ENCODE data around the gene PPP1R2.
"Not testable (repeated sequence)": the region's sequence is repeated elsewhere in the genome, so short reads cannot be mapped to it uniquely, and the experiment has no call there.

Gene PPP1R2

GRCh38 chr3:195522254-195523023 lies 20.7 kb downstream of the PPP1R2 start:
- Histone ChIP-seq H3K4me1 (no peaks in the 10 kb centered on the region), H3K79me2 (peaks cover 3% of the 10 kb centered on the region), H3K9ac (no peak overlapping the region), H3K27me3 (ENCODE audit: control insufficient read depth, insufficient read depth, low read length) (no peaks in the 10 kb centered on the region), H3K4me2 (ENCODE audit: low read length) (no peak overlapping the region), H2AFZ (no peak overlapping the region), H3K4me3 (ENCODE audit: low read depth, low read length) (no peak overlapping the region), H3K27ac (no peak overlapping the region), H3K9me3 (ENCODE audit: control insufficient read depth, low read length) (no peaks in the 10 kb centered on the region), H3K36me3 (ENCODE audit: control insufficient read depth, insufficient read depth, low read length) (no peaks in the 10 kb centered on the region)
- TF ChIP-seq, protein P1, sequence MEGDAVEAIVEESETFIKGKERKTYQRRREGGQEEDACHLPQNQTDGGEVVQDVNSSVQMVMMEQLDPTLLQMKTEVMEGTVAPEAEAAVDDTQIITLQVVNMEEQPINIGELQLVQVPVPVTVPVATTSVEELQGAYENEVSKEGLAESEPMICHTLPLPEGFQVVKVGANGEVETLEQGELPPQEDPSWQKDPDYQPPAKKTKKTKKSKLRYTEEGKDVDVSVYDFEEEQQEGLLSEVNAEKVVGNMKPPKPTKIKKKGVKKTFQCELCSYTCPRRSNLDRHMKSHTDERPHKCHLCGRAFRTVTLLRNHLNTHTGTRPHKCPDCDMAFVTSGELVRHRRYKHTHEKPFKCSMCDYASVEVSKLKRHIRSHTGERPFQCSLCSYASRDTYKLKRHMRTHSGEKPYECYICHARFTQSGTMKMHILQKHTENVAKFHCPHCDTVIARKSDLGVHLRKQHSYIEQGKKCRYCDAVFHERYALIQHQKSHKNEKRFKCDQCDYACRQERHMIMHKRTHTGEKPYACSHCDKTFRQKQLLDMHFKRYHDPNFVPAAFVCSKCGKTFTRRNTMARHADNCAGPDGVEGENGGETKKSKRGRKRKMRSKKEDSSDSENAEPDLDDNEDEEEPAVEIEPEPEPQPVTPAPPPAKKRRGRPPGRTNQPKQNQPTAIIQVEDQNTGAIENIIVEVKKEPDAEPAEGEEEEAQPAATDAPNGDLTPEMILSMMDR (IDR thresholded peaks at IDR 0.05), result peak; percentile 73

GRCh38 chr3:195517030-195517429 lies 26.1 kb downstream of the PPP1R2 start:
- no peaks in the 10 kb centered on the region for H3K9me3 ChIP-seq (ENCODE audit: control insufficient read depth, low read length)
- H3K36me3 ChIP-seq (ENCODE audit: control insufficient read depth, insufficient read depth, low read length), result no peaks in the 10 kb centered on the region

DNA sequence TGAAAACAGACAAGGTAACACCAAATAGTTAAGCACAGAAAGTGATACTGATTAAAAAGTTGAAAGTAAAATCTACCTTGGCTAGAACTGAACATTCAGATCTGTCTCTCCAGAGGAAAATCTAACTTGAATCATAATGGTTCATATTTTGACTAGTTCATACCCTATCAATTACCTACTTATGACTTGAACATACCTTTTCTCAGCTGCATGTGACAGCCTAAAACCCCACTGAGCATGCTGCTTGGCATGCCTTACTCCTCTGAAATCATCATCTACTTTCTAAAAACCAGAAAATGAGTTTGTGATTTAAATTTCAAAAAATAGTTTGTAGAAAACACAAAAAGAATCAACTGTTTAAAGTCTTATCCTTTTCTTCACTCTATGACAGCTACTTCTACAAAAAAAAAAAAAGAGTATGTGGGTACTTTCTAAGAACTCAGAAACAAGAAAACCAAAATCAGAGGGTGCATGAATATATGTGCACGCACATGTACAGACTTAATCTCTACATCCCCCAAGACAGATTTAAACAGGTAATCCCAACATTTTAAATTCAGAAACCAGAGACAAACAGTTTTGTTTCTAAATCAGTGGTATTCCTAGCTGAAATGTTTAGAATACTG lies 28.4 kb downstream of the PPP1R2 start:
- H2AFZ ChIP-seq; H3K27ac ChIP-seq; H3K4me2 ChIP-seq (ENCODE audit: low read length); H3K27me3 ChIP-seq (ENCODE audit: control insufficient read depth, insufficient read depth, low read length); H3K4me3 ChIP-seq (ENCODE audit: low read depth, low read length); H3K36me3 ChIP-seq (ENCODE audit: control insufficient read depth, insufficient read depth, low read length); H3K79me2 ChIP-seq; H3K9ac ChIP-seq; H3K9me3 ChIP-seq (ENCODE audit: control insufficient read depth, low read length); H3K4me1 ChIP-seq: not testable (repeated sequence)

More at GRCh38 chr3:195517030-195517429, 26.1 kb downstream of the PPP1R2 start:
- no peak overlapping the region for H3K27ac ChIP-seq
- TF ChIP-seq, protein P1 (IDR thresholded peaks at IDR 0.05), result no peak
- H3K79me2 ChIP-seq, result peaks cover 3% of the 10 kb centered on the region
- H3K9ac ChIP-seq, result no peak overlapping the region
- no peak overlapping the region for H2AFZ ChIP-seq
- peaks cover 3% of the 10 kb centered on the region for H3K4me1 ChIP-seq
- H3K4me3 ChIP-seq (ENCODE audit: low read depth, low read length), result no peak overlapping the region
- no peaks in the 10 kb centered on the region for H3K27me3 ChIP-seq (ENCODE audit: control insufficient read depth, insufficient read depth, low read length)
- no peak overlapping the region for H3K4me2 ChIP-seq (ENCODE audit: low read length)

DNA sequence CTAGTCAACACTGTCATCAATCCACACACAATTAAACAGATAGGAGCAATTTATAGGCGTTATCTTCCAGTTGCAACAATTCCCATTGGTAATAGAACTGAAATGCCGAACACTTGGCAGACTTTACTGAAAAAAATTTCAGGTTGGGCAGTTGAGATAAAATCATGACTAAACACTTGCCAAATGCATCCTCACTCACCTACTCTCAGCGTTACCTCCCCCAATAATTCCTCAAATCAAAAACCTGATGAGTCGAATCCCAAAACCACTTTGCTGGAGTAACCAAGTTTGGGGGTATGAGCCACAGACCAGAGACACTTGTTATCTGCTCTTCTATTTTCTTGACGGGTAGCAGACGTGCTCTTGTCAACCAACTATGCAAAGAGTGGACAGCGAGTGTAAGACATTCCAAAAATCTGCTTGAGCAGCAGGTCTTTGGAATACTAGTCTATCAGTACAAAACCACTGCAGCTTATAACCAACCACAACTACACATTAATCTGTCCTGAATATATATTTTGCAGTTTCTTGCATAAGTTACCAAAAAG lies 30.3 kb downstream of the PPP1R2 start:
- H2AFZ ChIP-seq, result no peak overlapping the region
- H3K79me2 ChIP-seq, result no peaks in the 10 kb centered on the region
- no peak overlapping the region for H3K27ac ChIP-seq
- H3K9me3 ChIP-seq (ENCODE audit: control insufficient read depth, low read length), result no peaks in the 10 kb centered on the region
- no peak overlapping the region for H3K9ac ChIP-seq
- no peaks in the 10 kb centered on the region for H3K27me3 ChIP-seq (ENCODE audit: control insufficient read depth, insufficient read depth, low read length)
- H3K4me2 ChIP-seq (ENCODE audit: low read length), result no peak overlapping the region
- TF ChIP-seq, protein P1 (IDR thresholded peaks at IDR 0.05), result no peak
- peaks cover 3% of the 10 kb centered on the region for H3K4me1 ChIP-seq
- no peak overlapping the region for H3K4me3 ChIP-seq (ENCODE audit: low read depth, low read length)
- H3K36me3 ChIP-seq (ENCODE audit: control insufficient read depth, insufficient read depth, low read length), result no peaks in the 10 kb centered on the region

- Histone ChIP-seq H3K27ac (no peak overlapping the region), H3K4me3 (ENCODE audit: low read depth, low read length) (no peak overlapping the region), H3K4me1 (peaks cover 3% of the 10 kb centered on the region), H3K36me3 (ENCODE audit: control insufficient read depth, insufficient read depth, low read length) (no peaks in the 10 kb centered on the region), H3K9ac (no peak overlapping the region), H3K9me3 (ENCODE audit: control insufficient read depth, low read length) (no peaks in the 10 kb centered on the region), H3K79me2 (no peaks in the 10 kb centered on the region), H3K27me3 (ENCODE audit: control insufficient read depth, insufficient read depth, low read length) (no peaks in the 10 kb centered on the region), H2AFZ (no peak overlapping the region), H3K4me2 (ENCODE audit: low read length) (no peak overlapping the region)
- TF ChIP-seq, protein P1 (IDR thresholded peaks at IDR 0.05), result no peak
Measured at GRCh38 chr3:195511136-195511535, 32.0 kb downstream of the PPP1R2 start.

Data from parathyroid adenoma (tissue), 2 donors.